Activated naive CD8-positive, alpha-beta T cell treated with anti-CD3 and anti-CD28 coated beads for 36 hours (primary cell): Measurements from ENCODE around the gene NPFFR2. TPM values are rescaled to one million over a fixed set of nuclear protein-coding genes. Genes with fewer than 3 reads are reported as not detected.
"Not testable (repeated sequence)": the region's sequence is repeated elsewhere in the genome, so short reads cannot be mapped to it uniquely, and the experiment has no call there.

Experiments used
- DNase-seq: peaks from one replicate; pipeline ENCODE4 v3.0.0; 2021
- H3K27ac Mint-ChIP-seq: one replicate; pipeline ENCODE4 v1.8.0; 2022; ENCODE audit warnings: mild to moderate bottlenecking, moderate library complexity, mixed read lengths
- H3K27me3 Mint-ChIP-seq: one replicate; pipeline ENCODE4 v1.8.0; 2022; ENCODE audit warnings: mild to moderate bottlenecking, mixed read lengths
- H3K36me3 Mint-ChIP-seq: one replicate; pipeline ENCODE4 v1.8.0; 2021; ENCODE audit warnings: mild to moderate bottlenecking, mixed read lengths
- H3K4me1 Mint-ChIP-seq: one replicate; pipeline ENCODE4 v1.8.0; 2021; ENCODE audit warnings: mixed read lengths
- H3K4me3 Mint-ChIP-seq: one replicate; pipeline ENCODE4 v1.8.0; 2022; ENCODE audit warnings: mild to moderate bottlenecking, moderate library complexity, mixed read lengths
- H3K9me3 Mint-ChIP-seq: one replicate; pipeline ENCODE4 v1.8.0; 2022; ENCODE audit warnings: mixed read lengths
- total RNA-seq, 2 experiments: library from RNA; stranded (reverse); gene quantifications; one replicate each; pipeline ENCODE4 v1.2.3, GENCODE V29; 2021

The NPFFR2 gene
- total RNA-seq, 2 experiments from 2014 or later = not detected

GRCh38 chr4:72169285-72169684 lies 137.5 kb downstream of the NPFFR2 start:
- H3K27ac Mint-ChIP-seq, H3K9me3 Mint-ChIP-seq, H3K27me3 Mint-ChIP-seq, H3K4me3 Mint-ChIP-seq, DNase-seq, H3K36me3 Mint-ChIP-seq, H3K4me1 Mint-ChIP-seq: not testable (repeated sequence)

GRCh38 chr4:72169861-72170260 lies 138.1 kb downstream of the NPFFR2 start:
- Mint-ChIP-seq H3K27ac (no peak overlapping the region), H3K4me1 (no peaks in the 10 kb centered on the region), H3K4me3 (no peak overlapping the region), H3K9me3 (peaks cover 4% of the 10 kb centered on the region), H3K36me3 (no peaks in the 10 kb centered on the region), H3K27me3 (no peaks in the 10 kb centered on the region)
- no peak for DNase-seq

- H3K9me3 Mint-ChIP-seq = peaks cover 5% of the 10 kb centered on the region
- H3K36me3 Mint-ChIP-seq = no peaks in the 10 kb centered on the region
- no peak overlapping the region for H3K4me3 Mint-ChIP-seq
- H3K4me1 Mint-ChIP-seq = no peaks in the 10 kb centered on the region
- H3K27me3 Mint-ChIP-seq = no peaks in the 10 kb centered on the region
- no peak overlapping the region for H3K27ac Mint-ChIP-seq
- no peak for DNase-seq
These were observed 140.0 kb downstream of the NPFFR2 start for GRCh38 chr4:72171761-72172160.

- no peak for DNase-seq
- Mint-ChIP-seq H3K4me1 (no peaks in the 10 kb centered on the region), H3K9me3 (peaks cover 5% of the 10 kb centered on the region), H3K27ac (no peak overlapping the region), H3K36me3 (no peaks in the 10 kb centered on the region), H3K27me3 (no peaks in the 10 kb centered on the region), H3K4me3 (no peak overlapping the region)
These were observed 147.5 kb downstream of the NPFFR2 start for GRCh38 chr4:72179342-72179741.

GRCh38 chr4:72186714-72187113 lies 154.9 kb downstream of the NPFFR2 start:
- no peak overlapping the region for H3K4me3 Mint-ChIP-seq
- H3K27ac Mint-ChIP-seq = no peak overlapping the region
- no peaks in the 10 kb centered on the region for H3K36me3 Mint-ChIP-seq
- DNase-seq = no peak
- no peaks in the 10 kb centered on the region for H3K4me1 Mint-ChIP-seq
- H3K9me3 Mint-ChIP-seq = peaks cover 1% of the 10 kb centered on the region
- H3K27me3 Mint-ChIP-seq = no peaks in the 10 kb centered on the region

- no peak for DNase-seq
- H3K4me3 Mint-ChIP-seq = no peak overlapping the region
- H3K4me1 Mint-ChIP-seq = no peaks in the 10 kb centered on the region
- H3K9me3 Mint-ChIP-seq = no peaks in the 10 kb centered on the region
- no peaks in the 10 kb centered on the region for H3K36me3 Mint-ChIP-seq
- peaks cover 4% of the 10 kb centered on the region for H3K27me3 Mint-ChIP-seq
- H3K27ac Mint-ChIP-seq = no peak overlapping the region
These were observed 162.2 kb downstream of the NPFFR2 start for GRCh38 chr4:72194046-72194445.

- H3K4me1 Mint-ChIP-seq = no peaks in the 10 kb centered on the region
These were observed 162.7 kb downstream of the NPFFR2 start for GRCh38 chr4:72194453-72194852.

More at GRCh38 chr4:72194453-72194852, 162.7 kb downstream of the NPFFR2 start:
- Mint-ChIP-seq H3K27ac (no peak overlapping the region), H3K36me3 (no peaks in the 10 kb centered on the region), H3K9me3 (no peaks in the 10 kb centered on the region), H3K4me3 (no peak overlapping the region), H3K27me3 (peaks cover 4% of the 10 kb centered on the region)
- DNase-seq = no peak

Other genes starting within 250 kb of the NPFFR2 start
- gene GC, start 247.9 kb upstream of the NPFFR2 start, total RNA-seq = not detected